ENCODE data around the gene EXTL1. TPM values are rescaled to one million over a fixed set of nuclear protein-coding genes. Genes with fewer than 3 reads are reported as not detected.

Gene EXTL1
- total RNA-seq, 1 experiment from 2014 or later, result 0.26 TPM

GRCh38 chr1:26083208-26083607, 61.6 kb downstream of the EXTL1 start:
- no peaks in the 10 kb centered on the region for H3K9me3 ChIP-seq (ENCODE audit: low read length)
- BruUV-seq (replicated peaks), result no TSS peak
- H4K20me1 ChIP-seq (ENCODE audit: low read length), result no peaks in the 10 kb centered on the region
- H2AFZ ChIP-seq (ENCODE audit: low read length), result no peak overlapping the region
- CTCF ChIA-PET, result interaction anchor here (0.9 kb wide), 1 partner anchor 334 kb away, joined by 4 read pairs; no protein-coding TSS in a partner anchor
- intact Hi-C loops (cut with micrococcal nuclease), result no loop called here
- no peaks in the 10 kb centered on the region for H3K36me3 ChIP-seq (ENCODE audit: low read depth, low read length)
- TF ChIP-seq EZH2 (IDR thresholded peaks at IDR 0.05; ENCODE audit: low read length, unreplicated experiment) (no peak), EZH2phosphoT487 (IDR thresholded peaks at IDR 0.05; ENCODE audit: borderline replicate concordance, low read length) (no peak)
- TF ChIP-seq, protein P1, sequence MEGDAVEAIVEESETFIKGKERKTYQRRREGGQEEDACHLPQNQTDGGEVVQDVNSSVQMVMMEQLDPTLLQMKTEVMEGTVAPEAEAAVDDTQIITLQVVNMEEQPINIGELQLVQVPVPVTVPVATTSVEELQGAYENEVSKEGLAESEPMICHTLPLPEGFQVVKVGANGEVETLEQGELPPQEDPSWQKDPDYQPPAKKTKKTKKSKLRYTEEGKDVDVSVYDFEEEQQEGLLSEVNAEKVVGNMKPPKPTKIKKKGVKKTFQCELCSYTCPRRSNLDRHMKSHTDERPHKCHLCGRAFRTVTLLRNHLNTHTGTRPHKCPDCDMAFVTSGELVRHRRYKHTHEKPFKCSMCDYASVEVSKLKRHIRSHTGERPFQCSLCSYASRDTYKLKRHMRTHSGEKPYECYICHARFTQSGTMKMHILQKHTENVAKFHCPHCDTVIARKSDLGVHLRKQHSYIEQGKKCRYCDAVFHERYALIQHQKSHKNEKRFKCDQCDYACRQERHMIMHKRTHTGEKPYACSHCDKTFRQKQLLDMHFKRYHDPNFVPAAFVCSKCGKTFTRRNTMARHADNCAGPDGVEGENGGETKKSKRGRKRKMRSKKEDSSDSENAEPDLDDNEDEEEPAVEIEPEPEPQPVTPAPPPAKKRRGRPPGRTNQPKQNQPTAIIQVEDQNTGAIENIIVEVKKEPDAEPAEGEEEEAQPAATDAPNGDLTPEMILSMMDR (conservative IDR thresholded peaks at IDR 0.05; ENCODE audit: low read depth, low read length), result no peak
- 0 out of 2 replicates have a peak overlapping the region, but pooled peaks have one; percentile 16 for H3K4me2 ChIP-seq (ENCODE audit: low read length)
- H3K9me2 ChIP-seq (replicated peaks; ENCODE audit: low read length), result no peaks in the 10 kb centered on the region
- H3K4me1 ChIP-seq (ENCODE audit: insufficient read depth, low read length), result peaks cover 27% of the 10 kb centered on the region
- no peaks in the 10 kb centered on the region for H3F3A ChIP-seq (ENCODE audit: low read length, unreplicated experiment)
- H3K27ac ChIP-seq (ENCODE audit: low read length), result no peak overlapping the region
- H3K27me3 ChIP-seq (ENCODE audit: low read length), result no peaks in the 10 kb centered on the region
- H3K4me3 ChIP-seq (ENCODE audit: low read length), result no peak overlapping the region
- no peak overlapping the region for H3K9ac ChIP-seq (ENCODE audit: low read length)
- DNase-seq, result peak; percentile 52
- ATAC-seq, result peak; percentile 57
- POLR2A ChIA-PET (ENCODE audit: unreplicated experiment), result no interaction called here
- H3K79me2 ChIP-seq (ENCODE audit: low read length), result no peaks in the 10 kb centered on the region

GRCh38 chr1:26084091-26084561, 62.6 kb downstream of the EXTL1 start:
- Histone ChIP-seq H3K9me2 (replicated peaks; ENCODE audit: low read length) (no peaks in the 10 kb centered on the region), H3K4me1 (ENCODE audit: insufficient read depth, low read length) (peaks cover 17% of the 10 kb centered on the region; the same call in 1 of the 2 replicates), H3K27ac (ENCODE audit: low read length) (no peak overlapping the region), H3K27me3 (ENCODE audit: low read length) (no peaks in the 10 kb centered on the region), H3F3A (ENCODE audit: low read length, unreplicated experiment) (no peaks in the 10 kb centered on the region), H4K20me1 (ENCODE audit: low read length) (no peaks in the 10 kb centered on the region), H3K4me3 (ENCODE audit: low read length) (no peak overlapping the region), H3K36me3 (ENCODE audit: low read depth, low read length) (no peaks in the 10 kb centered on the region), H3K79me2 (ENCODE audit: low read length) (no peaks in the 10 kb centered on the region), H2AFZ (ENCODE audit: low read length) (no peak overlapping the region), H3K9ac (ENCODE audit: low read length) (no peak overlapping the region), H3K9me3 (ENCODE audit: low read length) (no peaks in the 10 kb centered on the region), H3K4me2 (ENCODE audit: low read length) (no peak overlapping the region)
- DNase-seq, result no peak
- BruUV-seq (replicated peaks), result no TSS peak
- ChIA-PET CTCF (no interaction called here), POLR2A (ENCODE audit: unreplicated experiment) (no interaction called here)
- intact Hi-C loops (cut with micrococcal nuclease), result no loop called here
- ATAC-seq, result no peak
- TF ChIP-seq EZH2 (IDR thresholded peaks at IDR 0.05; ENCODE audit: low read length, unreplicated experiment), result no peak

DNA sequence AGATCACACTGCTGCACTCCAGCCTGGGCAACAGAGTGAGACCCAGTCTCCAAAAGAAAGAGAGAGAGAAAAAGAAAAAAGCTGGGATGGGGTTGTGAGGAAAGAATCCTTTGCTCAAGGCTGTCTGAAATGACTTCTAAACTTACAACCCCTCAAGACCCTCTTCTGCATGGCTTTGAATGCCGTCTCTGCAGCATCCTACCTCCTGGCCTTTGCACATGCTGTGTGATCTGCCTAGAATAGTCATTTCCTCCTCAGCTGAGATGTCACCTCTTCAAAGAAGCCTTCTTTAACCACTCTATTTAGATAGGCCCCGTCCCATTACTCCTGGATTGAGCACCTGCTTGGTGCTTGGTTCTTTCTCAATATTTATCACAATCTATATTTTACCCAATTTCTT, 63.3 kb downstream of the EXTL1 start:
- Histone ChIP-seq H3K4me3 (ENCODE audit: low read length) (no peak overlapping the region), H3K27ac (ENCODE audit: low read length) (no peak overlapping the region), H3K4me1 (ENCODE audit: insufficient read depth, low read length) (peaks cover 15% of the 10 kb centered on the region; the same call in 1 of the 2 replicates), H2AFZ (ENCODE audit: low read length) (no peak overlapping the region), H4K20me1 (ENCODE audit: low read length) (no peaks in the 10 kb centered on the region), H3K36me3 (ENCODE audit: low read depth, low read length) (no peaks in the 10 kb centered on the region), H3K9me3 (ENCODE audit: low read length) (no peaks in the 10 kb centered on the region), H3K9ac (ENCODE audit: low read length) (no peak overlapping the region), H3K27me3 (ENCODE audit: low read length) (no peaks in the 10 kb centered on the region), H3F3A (ENCODE audit: low read length, unreplicated experiment) (no peaks in the 10 kb centered on the region), H3K79me2 (ENCODE audit: low read length) (no peaks in the 10 kb centered on the region), H3K9me2 (replicated peaks; ENCODE audit: low read length) (no peaks in the 10 kb centered on the region), H3K4me2 (ENCODE audit: low read length) (no peak overlapping the region)
- TF ChIP-seq, protein P1 (conservative IDR thresholded peaks at IDR 0.05; ENCODE audit: low read depth, low read length), result no peak
- no peak for TF ChIP-seq EZH2 (IDR thresholded peaks at IDR 0.05; ENCODE audit: low read length, unreplicated experiment)
- TF ChIP-seq EZH2phosphoT487 (IDR thresholded peaks at IDR 0.05; ENCODE audit: borderline replicate concordance, low read length), result no peak
- no peak for DNase-seq
- ChIA-PET POLR2A (ENCODE audit: unreplicated experiment) (no interaction called here), CTCF (no interaction called here)
- BruUV-seq (replicated peaks), result no TSS peak
- no peak for ATAC-seq
- intact Hi-C loops (cut with micrococcal nuclease), result no loop called here

Other genes starting within 250 kb of the EXTL1 start
- gene SELENON, start 221.6 kb upstream of the EXTL1 start, total RNA-seq (2014; rRNA removed), result 38.6 and 43.7 TPM in 2 replicates
- gene MTFR1L, start 201.8 kb upstream of the EXTL1 start, total RNA-seq (2014; rRNA removed), result 32.3 and 35.6 TPM in 2 replicates
- 17.6 and 22.2 TPM in 2 replicates for gene AUNIP, start 162.3 kb upstream of the EXTL1 start, total RNA-seq (2014; rRNA removed)
- gene PAQR7, start 146.1 kb upstream of the EXTL1 start, total RNA-seq (2014; rRNA removed), result 6.4 and 7.2 TPM in 2 replicates
- gene STMN1, start 115.4 kb upstream of the EXTL1 start, total RNA-seq (2014; rRNA removed), result 177 and 206 TPM in 2 replicates
- gene PAFAH2, start 23.7 kb upstream of the EXTL1 start, total RNA-seq (2014; rRNA removed), result 7.4 and 9.0 TPM in 2 replicates
- 0.07 TPM in 1 of 2 replicates, not detected in the other for gene SLC30A2, start 24.3 kb downstream of the EXTL1 start, total RNA-seq (2014; rRNA removed)
- not detected in 2 replicates for gene TRIM63, start 45.9 kb downstream of the EXTL1 start, total RNA-seq (2014; rRNA removed)
- gene PDIK1L, start 90.0 kb downstream of the EXTL1 start, total RNA-seq (2014; rRNA removed), result 4.1 and 5.2 TPM in 2 replicates
- gene FAM110D, start 137.3 kb downstream of the EXTL1 start, total RNA-seq (2014; rRNA removed), result not detected in 2 replicates
- not detected in 2 replicates for gene C1orf232, start 147.2 kb downstream of the EXTL1 start, total RNA-seq (2014; rRNA removed)
- gene ZNF593, start 148.1 kb downstream of the EXTL1 start, total RNA-seq (2014; rRNA removed), result 155 and 165 TPM in 2 replicates
- not detected in 2 replicates for gene ZNF593OS, start 150.1 kb downstream of the EXTL1 start, total RNA-seq (2014; rRNA removed)
- 32.1 and 34.5 TPM in 2 replicates for gene CNKSR1, start 155.7 kb downstream of the EXTL1 start, total RNA-seq (2014; rRNA removed)
- gene CATSPER4, start 168.8 kb downstream of the EXTL1 start, total RNA-seq (2014; rRNA removed), result not detected in 2 replicates
- 30.6 and 30.8 TPM in 2 replicates for gene CEP85, start 212.4 kb downstream of the EXTL1 start, total RNA-seq (2014; rRNA removed)

Measured in PC-3 (cell line).